Globus pallidus (tissue), 1 donor: Measurements from ENCODE around the gene SEPHS2.
"Not testable (repeated sequence)": the region's sequence is repeated elsewhere in the genome, so short reads cannot be mapped to it uniquely, and the experiment has no call there.

Experiments
- DNase-seq: peaks from one replicate; pipeline ENCODE4 v3.0.0-alpha.2; 2015; ENCODE audit warnings: low spot score

Gene SEPHS2

GRCh38 chr16:30464078-30464477, 18.4 kb upstream of the SEPHS2 start:
- DNase-seq = no peak

GRCh38 chr16:30461426-30461825, 15.8 kb upstream of the SEPHS2 start:
- not testable (repeated sequence) for DNase-seq

- no peak for DNase-seq
Observed at GRCh38 chr16:30459456-30459855, 13.8 kb upstream of the SEPHS2 start.

- DNase-seq = no peak
Observed at GRCh38 chr16:30458561-30459394, 13.1 kb upstream of the SEPHS2 start.

- DNase-seq = no peak
Observed at GRCh38 chr16:30457743-30458560, 12.3 kb upstream of the SEPHS2 start.

GRCh38 chr16:30457256-30457655, 11.6 kb upstream of the SEPHS2 start:
- no peak for DNase-seq

- no peak for DNase-seq
Observed at GRCh38 chr16:30456302-30456701, 10.6 kb upstream of the SEPHS2 start.

GRCh38 chr16:30452709-30453580, 7.3 kb upstream of the SEPHS2 start:
- not testable (repeated sequence) for DNase-seq

GRCh38 chr16:30449116-30449435, 3.4 kb upstream of the SEPHS2 start:
- DNase-seq = no peak

GRCh38 chr16:30447512-30448226, 2.0 kb upstream of the SEPHS2 start:
- DNase-seq = no peak

GRCh38 chr16:30446203-30446595, 525 bp upstream of the SEPHS2 start:
- DNase-seq = no peak

GRCh38 chr16:30445149-30445407, 596 bp downstream of the SEPHS2 start:
- no peak for DNase-seq

GRCh38 chr16:30444231-30445148, 1.2 kb downstream of the SEPHS2 start:
- no peak for DNase-seq

- DNase-seq = no peak
Observed at GRCh38 chr16:30443631-30444030, 2.0 kb downstream of the SEPHS2 start.

- no peak for DNase-seq
Observed at GRCh38 chr16:30439720-30440348, 5.8 kb downstream of the SEPHS2 start.

GRCh38 chr16:30438835-30439234, 6.8 kb downstream of the SEPHS2 start:
- no peak for DNase-seq

GRCh38 chr16:30437511-30438046, 8.1 kb downstream of the SEPHS2 start:
- no peak for DNase-seq

- no peak for DNase-seq
Observed at GRCh38 chr16:30434852-30435251, 10.8 kb downstream of the SEPHS2 start.

GRCh38 chr16:30430428-30430970, 15.2 kb downstream of the SEPHS2 start:
- DNase-seq = no peak
